NCI-H226 (cell line): ENCODE results near the gene SH3TC1.

Experiments used
- DNase-seq: peaks from one replicate; pipeline ENCODE4 v3.0.0-alpha.2; 2015

SH3TC1 gene

DNA sequence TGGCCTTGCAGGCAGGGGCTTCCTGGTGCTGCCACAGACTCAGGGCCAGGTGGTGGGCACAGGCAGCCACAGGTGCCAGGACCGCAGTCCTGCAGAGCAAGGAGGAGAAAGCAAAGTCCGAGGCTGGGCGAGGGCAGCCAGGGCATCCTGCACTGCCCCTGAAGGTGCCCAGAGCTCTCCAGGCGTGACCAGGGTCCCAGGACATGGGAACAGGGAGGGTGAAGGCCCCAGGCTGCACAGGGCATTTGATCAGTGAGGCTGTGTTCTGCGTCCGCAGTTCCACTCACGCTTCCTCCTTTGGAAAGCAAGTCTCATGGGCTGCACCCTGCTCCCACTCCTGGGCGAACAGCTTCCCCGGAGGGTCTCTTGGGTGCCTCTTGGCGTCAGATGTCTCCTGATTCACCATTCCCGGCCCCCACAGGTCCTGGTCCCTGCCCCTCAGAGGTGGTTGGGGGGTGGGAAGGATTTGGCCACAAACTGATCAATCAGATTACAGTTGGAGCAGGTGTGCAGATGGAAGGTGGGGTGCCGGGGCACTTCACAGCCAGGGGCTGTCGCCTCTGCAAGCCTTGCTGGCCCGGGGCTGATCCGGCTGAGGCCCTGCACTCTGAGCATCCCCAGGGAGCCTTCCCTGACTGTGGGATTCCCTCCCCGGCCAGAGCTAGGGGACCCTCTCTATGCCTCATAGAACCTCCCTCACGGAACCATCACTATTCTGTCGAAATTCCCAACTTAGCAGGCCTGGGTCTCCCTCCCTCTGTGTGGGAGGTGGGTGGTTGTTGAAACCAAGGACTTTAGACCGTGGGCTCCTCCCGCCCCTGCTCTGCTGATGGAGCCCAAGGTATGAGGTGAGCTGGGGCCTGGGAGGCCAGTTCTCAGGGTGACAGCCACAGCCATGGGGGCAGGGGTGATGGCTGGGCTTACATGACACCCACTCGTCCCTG, 3.3 kb downstream of the SH3TC1 start:
- no peak for DNase-seq

DNA sequence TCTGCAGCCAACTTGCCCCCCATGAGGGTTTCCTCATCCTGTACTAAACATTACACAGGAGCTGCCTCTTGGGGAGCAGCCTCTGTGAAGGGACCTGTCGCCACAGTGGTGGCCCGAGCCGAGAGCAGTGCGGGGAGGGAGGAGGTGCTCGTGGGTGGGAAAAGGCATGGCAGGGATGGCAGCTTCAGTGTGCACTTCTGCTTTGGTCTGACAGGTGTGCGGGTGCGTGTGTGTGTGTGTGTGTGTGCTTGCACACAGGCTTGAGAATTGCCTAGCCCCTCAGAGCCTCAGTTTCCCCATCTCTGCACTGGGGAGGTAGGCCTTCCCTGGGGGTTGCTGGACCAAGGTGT, 3.9 kb downstream of the SH3TC1 start:
- no peak for DNase-seq

DNA sequence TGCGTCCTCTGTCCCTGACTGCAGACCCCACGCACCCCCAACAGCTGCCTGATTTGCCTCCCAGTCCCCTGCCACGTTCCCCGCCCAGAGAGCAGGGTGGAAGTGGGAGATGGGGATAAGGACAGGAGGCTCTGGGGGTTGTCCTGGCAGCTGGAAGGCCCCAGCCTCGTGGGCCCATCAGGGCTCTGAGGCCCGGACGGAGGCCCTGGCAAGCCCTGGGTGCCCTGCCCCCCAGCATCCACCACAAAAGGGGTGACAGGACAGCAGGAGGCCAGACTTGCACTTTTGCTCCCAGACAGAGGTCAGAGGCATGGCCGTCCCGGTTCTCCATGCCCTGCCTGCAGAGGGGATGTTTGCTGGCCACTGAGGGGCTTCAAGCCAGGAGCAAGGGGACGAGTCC, 4.7 kb downstream of the SH3TC1 start:
- DNase-seq = no peak

DNA sequence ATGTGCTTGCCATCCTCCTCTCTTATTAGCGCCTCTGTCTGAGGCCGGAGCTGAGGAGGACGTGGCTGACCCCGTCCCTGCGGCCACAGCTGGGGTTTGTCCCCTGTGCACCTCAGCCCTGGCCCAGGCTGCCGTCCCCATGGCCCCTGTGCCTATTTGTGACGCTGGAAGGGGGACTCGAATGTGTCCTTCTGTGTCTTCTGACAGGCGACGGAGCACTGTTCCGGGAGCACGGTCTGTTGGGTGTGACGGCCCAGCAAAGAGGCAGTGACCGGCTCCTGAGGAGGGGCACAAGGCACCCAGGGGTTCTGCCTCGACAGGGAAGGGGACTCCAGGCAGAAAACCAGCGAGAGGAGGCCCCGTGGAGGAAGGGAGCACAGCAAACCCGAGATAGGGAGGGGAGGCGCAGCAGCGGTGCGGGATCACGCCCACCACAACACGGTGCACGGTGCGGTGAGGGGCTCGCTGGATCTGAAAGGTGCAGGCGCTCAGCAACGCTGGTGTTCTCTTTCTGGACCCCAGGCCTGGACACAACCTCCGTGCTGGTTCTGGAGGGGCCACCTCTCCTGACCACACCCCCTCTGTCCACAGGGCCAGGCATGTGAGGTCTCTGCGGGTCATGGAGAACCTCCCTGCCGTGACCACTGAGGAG, 5.6 kb downstream of the SH3TC1 start:
- DNase-seq = no peak

DNA sequence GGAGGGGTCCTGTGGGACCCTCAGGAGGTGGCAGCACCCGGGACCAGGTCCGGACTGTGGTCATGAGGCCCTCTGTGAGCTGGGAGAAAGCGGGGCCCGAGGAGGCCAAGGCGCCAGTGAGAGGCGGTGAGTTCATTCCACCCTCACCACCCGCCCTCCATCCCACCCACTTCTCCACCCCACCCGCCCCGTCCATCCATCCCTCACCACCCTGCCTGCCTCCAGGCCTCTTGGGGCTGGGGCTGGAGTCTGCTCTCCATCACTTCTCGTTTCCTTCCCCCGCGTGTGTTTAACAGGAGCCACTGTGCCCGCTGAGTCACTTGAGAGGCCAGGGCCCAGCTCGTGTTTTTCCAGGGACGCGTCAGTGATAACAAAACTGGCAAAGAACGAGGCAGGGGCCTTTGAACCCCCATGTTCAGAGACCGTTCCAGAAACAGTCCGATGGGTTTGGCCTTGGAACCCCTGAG, 6.2 kb downstream of the SH3TC1 start:
- peak; percentile 73 for DNase-seq

DNA sequence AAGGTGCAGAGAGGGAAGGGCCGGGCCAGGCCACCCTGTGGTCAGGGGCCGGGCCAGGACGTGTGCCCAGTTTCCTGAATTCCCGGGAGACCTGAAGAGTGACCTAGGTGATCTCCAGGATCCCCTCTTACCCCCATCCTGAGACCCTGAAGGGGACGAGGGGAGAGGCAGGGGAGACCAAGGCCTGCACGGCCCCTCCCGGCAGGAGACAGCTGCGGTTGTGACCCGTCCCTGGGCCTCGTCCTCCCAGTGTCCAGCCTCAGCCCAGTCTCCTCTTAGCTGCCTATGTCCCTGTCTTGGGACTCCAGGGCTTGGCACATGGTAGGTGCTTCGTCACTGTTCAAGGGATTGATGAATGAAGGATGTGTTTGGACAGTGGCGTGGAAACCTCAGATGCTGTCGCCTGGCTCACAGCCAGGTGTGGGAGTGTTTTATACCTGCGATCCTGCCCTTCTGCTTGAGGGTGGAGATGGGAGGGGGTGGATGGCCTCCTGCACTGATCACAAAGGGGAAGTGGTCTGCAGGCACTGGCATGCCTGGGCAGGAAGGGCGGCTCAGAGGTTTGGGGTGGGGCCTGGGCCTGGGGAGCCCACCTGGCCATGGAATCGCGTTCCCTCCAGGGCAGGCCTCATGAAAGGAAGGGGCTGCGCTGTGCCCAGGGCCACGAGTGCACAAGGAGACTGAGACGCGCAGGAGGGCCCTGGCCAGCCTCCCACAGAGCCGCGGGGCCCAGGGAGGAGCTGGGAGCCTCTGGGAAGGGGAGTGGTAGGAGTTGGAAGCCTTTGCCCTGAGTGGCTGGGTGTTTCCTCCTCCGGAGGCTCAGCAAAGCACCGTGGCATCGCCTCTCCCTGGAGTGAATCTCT, 6.9 kb downstream of the SH3TC1 start:
- DNase-seq = peak; percentile 82

DNA sequence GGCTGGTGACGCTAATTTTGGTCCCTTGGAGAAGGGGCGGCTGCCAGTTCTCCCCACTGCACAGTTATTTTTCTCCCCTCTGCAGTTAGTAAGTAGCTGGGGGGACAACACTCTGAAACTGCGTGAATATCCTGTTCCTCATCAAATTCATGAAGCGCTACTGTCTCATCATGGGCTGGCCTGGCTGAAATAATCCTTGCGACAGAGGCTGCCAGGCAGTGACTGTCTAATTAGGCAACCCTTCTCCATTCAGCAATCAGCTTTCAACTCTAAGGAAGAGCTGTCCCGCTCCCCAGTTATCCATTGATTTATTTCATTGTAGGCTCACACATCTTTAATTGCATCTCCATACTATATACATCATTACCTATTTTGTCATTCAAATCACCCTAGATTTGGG, 8.2 kb downstream of the SH3TC1 start:
- no peak for DNase-seq

DNA sequence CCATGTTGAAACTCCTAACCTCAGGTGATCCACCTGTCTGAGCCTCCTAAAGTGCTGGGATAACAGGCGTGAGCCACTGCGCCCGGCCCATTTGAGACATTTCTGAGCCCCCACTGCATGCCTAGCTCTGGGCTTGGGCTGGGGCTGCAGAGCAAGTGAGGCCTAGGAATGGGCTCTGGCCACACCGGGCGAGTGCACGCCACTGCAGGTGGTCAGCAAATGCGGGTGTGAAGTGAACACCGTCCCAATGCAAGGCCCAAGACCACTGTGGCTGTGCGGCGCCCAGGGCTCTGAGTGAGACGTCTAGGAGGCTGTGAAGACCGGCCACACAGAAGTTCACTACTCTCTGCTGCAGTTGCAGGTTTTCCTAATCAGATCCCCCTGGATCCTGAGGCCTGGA, 9.5 kb downstream of the SH3TC1 start:
- no peak for DNase-seq

DNA sequence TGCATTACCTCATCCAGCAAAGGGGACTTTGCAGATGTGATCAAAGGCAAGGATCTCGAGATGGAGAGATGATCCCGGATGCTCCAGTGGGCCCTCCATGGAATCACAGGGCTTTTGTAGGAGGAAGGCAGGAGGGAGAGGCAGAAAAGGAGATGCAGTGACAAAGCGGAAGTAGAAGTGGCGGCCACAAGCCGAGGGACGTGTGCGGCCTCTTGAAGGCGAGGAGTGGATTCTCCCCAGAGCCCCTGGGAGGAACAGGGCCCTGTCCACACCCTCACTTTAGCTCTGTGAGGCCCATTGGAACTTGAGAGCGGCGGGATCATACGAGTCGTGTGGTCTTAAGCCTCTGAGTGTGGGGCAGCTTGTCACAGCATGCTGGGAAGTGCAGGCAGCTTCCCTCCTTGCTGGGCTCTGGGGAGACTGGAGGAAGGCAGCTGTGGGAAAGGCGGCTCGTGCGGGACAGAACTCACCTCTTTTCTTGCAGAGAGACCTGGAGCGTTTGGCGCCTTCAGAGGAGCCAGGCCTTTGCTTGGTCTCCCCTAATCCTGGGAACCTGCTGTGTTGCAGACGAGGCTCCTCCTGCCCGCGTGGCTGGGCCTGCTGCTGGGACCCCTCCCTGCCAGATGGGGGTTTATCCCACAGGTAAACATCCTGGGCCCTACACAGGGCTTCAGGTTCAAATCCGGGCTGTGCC, 10.2 kb downstream of the SH3TC1 start:
- no peak for DNase-seq

DNA sequence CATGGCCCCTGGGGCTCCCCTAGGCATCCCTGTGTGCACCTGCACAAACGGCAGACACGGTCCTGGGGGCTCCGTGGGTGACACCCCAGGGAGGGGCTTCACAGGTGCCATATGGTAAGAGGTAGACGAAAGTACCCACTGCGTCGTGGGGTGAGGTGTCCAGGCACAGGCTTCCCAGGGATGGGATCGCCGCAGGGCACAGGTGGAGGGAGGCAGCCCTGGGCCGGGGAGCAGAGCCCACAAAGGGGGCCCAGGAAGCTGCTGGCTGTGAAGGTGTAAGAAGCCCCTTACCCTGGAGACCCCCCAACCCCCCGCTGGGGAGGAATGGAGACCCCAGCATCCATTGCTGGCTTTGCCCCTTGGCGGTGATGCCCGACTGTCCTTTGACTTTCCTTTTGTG, 10.9 kb downstream of the SH3TC1 start:
- DNase-seq = no peak

DNA sequence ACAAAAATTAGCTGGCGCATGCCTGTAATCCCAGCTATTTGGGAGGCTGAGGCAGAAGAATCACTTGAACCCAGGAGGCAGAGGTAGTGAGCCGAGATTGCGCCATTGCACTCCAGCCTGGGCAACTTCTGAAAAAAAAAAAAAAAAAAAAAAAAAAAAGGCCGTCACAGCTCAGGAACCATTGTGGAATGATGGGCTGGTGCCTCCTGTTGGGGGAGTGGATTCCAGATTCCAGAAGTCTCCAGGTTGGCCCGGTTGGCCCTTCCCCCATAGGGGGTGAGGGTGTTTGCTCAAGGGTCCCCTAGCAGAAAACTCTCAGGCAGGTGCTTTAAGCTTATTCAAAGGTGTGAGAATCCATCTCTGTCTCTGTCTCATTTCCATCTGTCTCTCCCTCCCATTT, 11.5 kb downstream of the SH3TC1 start:
- no peak for DNase-seq

DNA sequence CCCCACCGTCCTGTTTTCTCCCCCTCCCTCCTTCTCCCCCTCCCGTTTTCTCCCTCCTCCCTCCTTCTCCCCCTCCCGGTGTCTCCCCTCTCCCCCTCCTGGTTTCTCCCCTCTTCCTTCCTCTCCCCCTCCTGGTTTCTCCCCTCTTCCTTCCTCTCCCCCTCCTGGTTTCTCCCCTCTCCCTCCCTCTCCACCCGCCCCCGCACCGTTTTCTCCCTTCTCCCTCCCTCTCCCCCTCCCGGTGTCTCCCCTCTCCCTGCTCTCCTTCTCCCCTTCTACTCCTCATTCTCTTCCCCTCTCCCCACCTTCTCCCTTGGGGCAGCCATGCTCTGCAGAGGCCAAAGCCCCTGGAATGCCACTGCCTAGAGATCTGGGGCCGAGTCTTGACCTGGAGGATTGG, 12.2 kb downstream of the SH3TC1 start:
- DNase-seq = no peak

DNA sequence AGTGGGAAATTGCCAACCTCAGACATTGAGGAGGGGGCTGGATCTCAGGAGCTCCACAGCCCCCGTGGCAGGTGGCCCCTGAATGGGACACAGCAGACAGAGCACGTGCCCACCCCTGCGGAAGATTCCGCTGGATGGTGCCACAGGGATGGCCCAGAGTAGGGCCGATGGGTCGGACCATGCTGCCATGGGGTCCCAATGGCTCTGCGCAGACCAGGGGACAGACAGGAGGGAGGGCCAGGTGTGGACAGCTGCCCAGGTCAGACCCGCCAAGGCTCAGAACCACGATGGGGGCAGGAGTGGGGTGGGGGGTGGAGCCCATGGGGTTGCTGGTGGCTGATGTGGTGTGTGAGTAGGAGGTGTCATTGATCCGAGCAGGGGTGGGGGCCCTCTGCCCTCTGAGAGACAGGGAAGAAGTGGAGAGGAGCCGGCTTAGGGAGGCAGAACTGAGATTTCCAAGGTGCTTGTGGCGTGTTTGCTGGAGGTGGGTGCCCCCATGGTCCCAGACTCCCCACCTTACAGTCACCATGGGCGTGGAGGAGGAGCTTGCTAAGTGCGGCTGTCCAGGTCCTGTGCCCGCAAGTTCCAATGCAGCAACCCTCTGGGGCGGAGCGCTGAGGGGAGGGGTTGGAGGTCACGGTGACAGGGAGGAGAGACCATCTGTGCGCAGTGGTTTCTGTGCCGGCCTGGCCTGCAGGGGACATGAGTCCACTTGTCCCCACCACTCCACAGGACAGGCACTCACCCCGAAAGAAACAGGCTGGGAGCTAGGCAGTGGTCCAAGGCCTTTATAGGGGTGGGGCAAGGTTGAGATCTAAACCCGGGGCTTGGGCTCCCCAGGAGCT, 12.9 kb downstream of the SH3TC1 start:
- no peak for DNase-seq

DNA sequence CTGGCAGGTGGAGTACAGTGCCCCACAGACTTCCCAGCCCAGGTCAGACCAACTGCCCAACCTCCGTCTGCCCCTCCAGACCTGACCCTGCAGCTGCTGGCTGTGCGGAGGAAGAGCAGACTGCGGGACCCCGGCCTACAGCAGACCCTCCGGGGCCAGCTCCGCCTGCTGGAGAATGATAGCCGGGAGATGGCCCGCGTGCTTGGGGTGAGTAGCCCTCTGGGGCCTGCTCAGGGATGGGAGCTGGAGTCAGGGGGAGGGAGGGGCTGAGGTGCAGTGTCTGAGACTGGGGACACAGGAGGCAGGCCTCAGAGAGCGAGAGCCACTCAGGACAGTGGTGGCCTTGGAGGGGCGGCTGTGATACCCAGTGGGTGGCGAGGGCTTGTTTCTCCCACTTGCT, 13.5 kb downstream of the SH3TC1 start:
- no peak for DNase-seq

DNA sequence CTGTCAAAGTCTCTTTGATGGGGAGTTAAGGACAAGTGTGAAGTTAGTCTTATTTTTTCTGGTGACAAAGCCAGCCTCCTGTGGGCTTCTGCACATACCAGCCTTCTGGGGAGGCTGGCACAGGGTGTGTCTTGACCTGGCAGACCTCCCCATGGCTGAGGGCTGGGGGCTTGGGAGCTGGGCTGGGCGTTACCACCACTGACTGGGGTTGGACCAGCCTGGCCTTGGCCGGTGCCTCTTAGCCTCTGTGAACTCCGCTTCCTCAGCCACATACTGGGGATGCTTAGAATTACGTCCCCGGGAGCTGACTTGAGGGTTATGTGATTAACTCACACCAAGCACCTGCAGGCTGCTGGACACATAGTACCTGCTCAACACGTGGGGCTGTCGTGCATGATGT, 14.0 kb downstream of the SH3TC1 start:
- DNase-seq = no peak

DNA sequence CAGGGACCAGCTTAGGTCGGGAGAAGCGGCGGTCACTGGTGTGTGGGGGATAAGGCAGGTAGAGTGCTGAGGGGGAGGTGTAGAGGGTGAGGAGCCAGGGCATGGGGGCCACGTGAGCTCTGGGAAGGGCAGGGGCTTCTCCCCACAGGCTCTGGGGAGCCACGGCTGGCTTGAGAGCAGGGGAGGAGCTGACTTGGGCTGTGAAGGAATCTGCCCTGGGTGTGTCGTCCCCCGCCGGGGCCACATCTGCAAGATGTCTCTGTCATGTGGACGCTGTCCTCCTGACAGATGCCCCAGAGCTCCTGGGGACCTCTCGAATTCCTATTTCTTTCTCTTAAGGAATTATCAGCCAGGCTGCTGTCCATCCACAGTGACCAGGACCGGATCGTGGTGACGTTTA, 15.0 kb downstream of the SH3TC1 start:
- DNase-seq = no peak

DNA sequence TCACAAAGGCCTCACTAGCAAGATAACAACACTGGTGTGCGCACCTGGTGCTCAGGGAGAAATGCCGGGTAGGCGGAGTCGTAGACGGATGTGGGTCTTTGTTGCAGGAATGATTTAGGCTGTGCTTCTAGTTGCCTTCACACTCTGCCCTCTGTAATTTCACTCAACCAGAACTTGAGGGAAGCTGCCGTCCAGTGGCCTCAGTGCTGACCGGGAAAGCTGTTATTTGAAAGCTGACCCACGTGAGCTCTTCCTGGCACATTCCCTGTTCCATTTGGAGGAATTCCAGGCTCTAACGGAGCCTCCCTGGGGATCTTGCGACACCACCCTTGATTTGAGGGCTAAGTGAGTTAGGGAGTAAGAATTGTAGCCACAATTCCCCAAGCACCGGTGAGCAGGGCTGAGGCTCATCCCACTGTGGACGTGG, 15.9 kb downstream of the SH3TC1 start:
- peak; percentile 83 for DNase-seq

DNA sequence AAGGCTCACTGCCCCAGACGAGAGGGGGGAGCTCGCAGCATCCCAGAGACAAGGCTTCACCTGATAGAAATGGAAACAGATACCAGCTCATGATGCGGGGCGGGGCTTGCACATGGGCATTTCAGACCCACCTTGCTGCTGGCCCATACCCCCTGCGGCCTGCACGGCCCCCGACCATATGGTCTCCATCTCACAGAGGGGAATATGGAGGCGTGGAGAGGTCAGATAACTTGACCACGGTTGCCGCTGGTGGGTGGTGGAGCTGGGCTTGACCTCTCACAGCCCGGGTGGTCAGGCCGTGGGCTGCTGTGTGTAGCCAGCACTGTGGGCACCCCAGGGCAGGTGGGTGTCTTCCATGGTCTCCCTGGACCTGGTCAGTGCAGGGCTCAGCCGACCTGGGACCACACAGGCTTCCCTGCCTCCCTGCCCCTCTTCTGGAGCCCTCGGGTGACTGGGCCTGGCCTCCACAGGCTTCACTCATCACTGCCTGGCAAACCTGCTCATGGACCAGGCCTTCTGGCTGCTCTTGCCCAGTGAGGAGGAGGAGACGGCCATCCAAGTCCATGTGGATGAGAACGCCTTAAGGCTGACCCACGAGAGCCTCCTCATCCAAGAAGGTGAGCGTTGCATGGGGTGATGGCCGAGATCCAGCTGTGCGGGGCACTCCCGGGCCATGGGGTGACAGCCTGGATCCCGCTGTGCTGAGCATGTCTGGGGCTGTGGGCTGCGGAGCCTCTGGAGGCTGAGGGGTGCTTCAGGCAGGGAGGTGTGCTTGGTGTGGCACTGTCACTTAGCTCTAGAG, 16.8 kb downstream of the SH3TC1 start:
- DNase-seq = no peak

DNA sequence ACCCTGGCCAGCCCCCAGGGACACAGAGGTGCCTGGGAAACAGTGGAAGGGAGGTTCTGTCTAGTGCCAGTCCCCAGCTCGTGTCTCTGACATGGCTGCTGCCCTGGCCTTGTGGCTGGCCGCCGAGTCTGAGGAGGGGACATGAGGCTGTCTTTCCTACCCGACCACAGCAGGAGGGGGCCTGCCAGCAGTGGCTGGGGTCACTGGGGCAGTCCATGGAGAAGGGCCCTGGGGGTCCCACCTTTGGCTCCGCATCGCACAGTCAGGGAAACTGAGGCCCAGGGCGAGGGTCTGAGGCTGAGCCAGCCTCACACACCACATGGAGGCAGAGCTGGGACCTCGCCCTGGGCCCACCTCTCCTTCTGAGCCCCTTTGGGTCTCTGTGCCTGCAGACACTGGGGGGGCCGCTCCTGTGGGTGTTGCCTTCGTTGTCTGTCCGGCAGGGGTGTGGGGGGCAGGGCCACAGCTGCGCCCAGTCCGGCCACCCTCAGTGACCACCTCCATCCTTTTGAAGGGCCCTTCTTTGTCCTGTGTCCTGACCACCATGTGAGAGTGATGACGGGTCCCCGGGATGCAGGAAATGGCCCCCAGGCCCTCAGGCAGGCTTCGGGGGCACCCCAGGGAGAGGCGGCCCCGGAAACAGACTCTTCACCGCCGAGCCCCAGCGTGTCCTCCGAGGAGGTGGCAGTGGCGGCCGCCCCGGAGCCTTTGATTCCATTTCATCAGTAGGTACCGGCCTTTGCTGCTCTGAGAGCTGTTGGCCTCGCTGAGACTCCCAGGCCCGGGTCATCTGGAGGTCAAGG, 17.6 kb downstream of the SH3TC1 start:
- no peak for DNase-seq

DNA sequence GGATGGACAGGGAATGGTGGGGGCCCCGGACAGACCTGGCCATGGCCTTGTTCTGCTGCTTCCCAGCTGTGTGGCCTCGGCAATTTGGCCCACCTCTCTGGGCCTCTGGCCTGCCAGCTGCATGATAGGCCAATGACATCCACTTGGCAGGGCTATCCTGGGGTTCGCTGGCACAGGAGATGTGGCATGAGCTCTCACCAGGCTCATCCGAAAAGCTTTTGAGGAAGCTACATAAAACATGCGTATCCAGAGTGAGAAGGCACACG, 18.1 kb downstream of the SH3TC1 start:
- DNase-seq = no peak
